GM23248 (cell line): ENCODE measurements around the gene SALL1.

ENCODE experiments used
- EZH2 ChIP-seq: fragments of 200-600 bp; sonication (generic); IDR thresholded peaks from 2 replicates; pipeline ENCODE4 v1.6.1; 2018; ENCODE audit warnings: antibody characterized with exemption, mild to moderate bottlenecking; ENCODE audit not compliant: insufficient read depth, poor library complexity, severe bottlenecking
- EZH2phosphoT487 ChIP-seq: fragments of 200-600 bp; sonication (generic); IDR thresholded peaks from 2 replicates; pipeline ENCODE4 v1.6.1; 2018; ENCODE audit warnings: antibody characterized with exemption, moderate library complexity, mild to moderate bottlenecking, low read depth; ENCODE audit not compliant: insufficient read depth

DNA sequence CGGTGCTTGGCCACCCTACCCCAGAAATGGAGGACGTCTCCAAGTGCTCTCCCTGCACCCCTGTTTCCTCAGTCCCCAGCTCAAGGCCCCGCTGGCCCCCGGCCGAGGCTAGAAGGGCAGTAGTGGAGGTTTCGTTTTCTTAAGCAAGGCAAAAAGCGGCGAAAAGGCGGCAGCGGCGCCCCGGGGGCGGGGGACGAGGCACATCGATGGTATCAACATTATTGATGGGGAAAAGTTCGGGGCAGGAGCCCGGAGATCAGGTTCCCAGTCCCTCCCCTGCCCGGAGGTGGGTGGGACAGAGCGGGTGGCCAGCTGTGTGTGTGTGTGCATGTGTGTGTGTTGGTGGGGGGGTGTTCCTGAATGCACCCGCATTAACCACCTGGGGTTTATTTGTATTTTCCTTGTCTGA, 4.1 kb upstream of the SALL1 start:
- no peak for TF ChIP-seq EZH2
- TF ChIP-seq EZH2phosphoT487, result no peak
